ENCODE data around the gene CGB7.
"Not testable (repeated sequence)": the region's sequence is repeated elsewhere in the genome, so short reads cannot be mapped to it uniquely, and the experiment has no call there.

Gene CGB7

GRCh38 chr19:49057636-49058234 lies at the start of gene CGB7:
TSS of gene CGB7 (minus strand) at chr19:49057749. CDS start at chr19:49055375, 2,374 bp downstream.
- DNase-seq = peak; percentile 55

- DNase-seq = peak; percentile 73
Observed at GRCh38 chr19:49106648-49107135, 49.1 kb upstream of the CGB7 start.

GRCh38 chr19:49104229-49104864 lies 46.8 kb upstream of the CGB7 start:
- no peak for DNase-seq

GRCh38 chr19:49103331-49104085 lies 46.0 kb upstream of the CGB7 start:
- DNase-seq = no peak

GRCh38 chr19:49102303-49102702 lies 44.8 kb upstream of the CGB7 start:
- DNase-seq = no peak

- no peak for DNase-seq
Observed at GRCh38 chr19:49101160-49101559, 43.6 kb upstream of the CGB7 start.

GRCh38 chr19:49098795-49099194 lies 41.2 kb upstream of the CGB7 start:
- DNase-seq = no peak

GRCh38 chr19:49097453-49098288 lies 40.1 kb upstream of the CGB7 start:
- peak; percentile 79 for DNase-seq

GRCh38 chr19:49094505-49095482 lies 37.2 kb upstream of the CGB7 start:
- no peak for DNase-seq

GRCh38 chr19:49092686-49093085 lies 35.1 kb upstream of the CGB7 start:
- no peak for DNase-seq

GRCh38 chr19:49091391-49092038 lies 34.0 kb upstream of the CGB7 start:
- DNase-seq = no peak

- no peak for DNase-seq
Observed at GRCh38 chr19:49086296-49086695, 28.7 kb upstream of the CGB7 start.

GRCh38 chr19:49085868-49086232 lies 28.3 kb upstream of the CGB7 start:
- DNase-seq = no peak

- DNase-seq = peak; percentile 98
Observed at GRCh38 chr19:49085020-49085867, 27.7 kb upstream of the CGB7 start, which contains the start of gene SNRNP70. TSS of gene SNRNP70 (plus strand) at chr19:49085451. CDS start at chr19:49086415, 964 bp downstream.

GRCh38 chr19:49084206-49085019 lies 26.9 kb upstream of the CGB7 start:
- DNase-seq = no peak

- DNase-seq = no peak
Observed at GRCh38 chr19:49081273-49081672, 23.7 kb upstream of the CGB7 start.

- DNase-seq = no peak
Observed at GRCh38 chr19:49080392-49080791, 22.8 kb upstream of the CGB7 start.

GRCh38 chr19:49074869-49075268 lies 17.3 kb upstream of the CGB7 start:
- DNase-seq = not testable (repeated sequence)
